ENCODE results near the gene SLC5A1. TPM values are rescaled to one million over a fixed set of nuclear protein-coding genes. Genes with fewer than 3 reads are reported as not detected.

The SLC5A1 gene
- polyA plus RNA-seq, 3 donors = not detected

- H3K4me2 ChIP-seq (replicated peaks; ENCODE audit: extremely low read depth, low read length, poor library complexity, severe bottlenecking) = no peak overlapping the region
- H3K4me1 ChIP-seq (ENCODE audit: control insufficient read depth in 1 of 2, insufficient read depth in 2 of 2, low read length in 2 of 2) = no peaks in the 10 kb centered on the region
- H3K4me3 ChIP-seq (replicated peaks in 1 of 3; ENCODE audit: low read depth in 2 of 3, low read length in 3 of 3) = no peak overlapping the region
- H3K9me3 ChIP-seq (replicated peaks in 1 of 2; ENCODE audit: control insufficient read depth in 1 of 2, insufficient read depth in 1 of 2, low read length in 2 of 2) = no peaks in the 10 kb centered on the region
- H3K27me3 ChIP-seq (ENCODE audit: control insufficient read depth in 2 of 2, insufficient read depth in 2 of 2, low read length in 2 of 2) = no peaks in the 10 kb centered on the region
- intact Hi-C loops (cut with micrococcal nuclease) = no loop called here
- no peaks in the 10 kb centered on the region for H4K20me1 ChIP-seq (ENCODE audit: insufficient read depth, low read length)
- H3K27ac ChIP-seq (ENCODE audit: low read depth in 1 of 2, low read length in 2 of 2) = no peak overlapping the region
- DNase-seq = no peak
- H3K79me2 ChIP-seq (ENCODE audit: insufficient read depth, low read length) = no peaks in the 10 kb centered on the region
- H3K36me3 ChIP-seq (replicated peaks in 1 of 2; ENCODE audit: control insufficient read depth in 1 of 2, insufficient read depth in 2 of 2, low read length in 2 of 2) = no peaks in the 10 kb centered on the region
- Mint-ChIP-seq H3K36me3 (no peaks in the 10 kb centered on the region), H3K27me3 (ENCODE audit: low read depth in 3 of 3) (peaks cover 8 to 10% (median 10%) of the 10 kb centered on the region in 3 donors), H3K4me3 (no peak overlapping the region), H3K4me1 (no peaks in the 10 kb centered on the region), H3K9me3 (peaks cover 0 to 1% (median 0%) of the 10 kb centered on the region in 7 donors), H3K27ac (no peak overlapping the region)
- no peak for TF ChIP-seq CTCF (IDR thresholded peaks at IDR 0.05)
- no peak overlapping the region for H2AFZ ChIP-seq (ENCODE audit: insufficient read depth, low read depth, low read length, poor library complexity, severe bottlenecking)
- H3K9ac ChIP-seq (ENCODE audit: insufficient read depth, low read length, poor library complexity, severe bottlenecking) = no peak overlapping the region
- 100% methylated on average over 1 of the region's 1 CpG for WGBS (ENCODE audit: insufficient coverage)
Observed at GRCh38 chr22:32000181-32000580, 42.9 kb upstream of the SLC5A1 start.

- H3K27me3 Mint-ChIP-seq (ENCODE audit: low read depth in 3 of 3) = peaks cover 9 to 12% (median 10%) of the 10 kb centered on the region in 3 donors
- Histone ChIP-seq H3K27me3 (ENCODE audit: control insufficient read depth in 2 of 2, insufficient read depth in 2 of 2, low read length in 2 of 2) (no peaks in the 10 kb centered on the region), H3K4me2 (replicated peaks; ENCODE audit: extremely low read depth, low read length, poor library complexity, severe bottlenecking) (no peak overlapping the region), H2AFZ (ENCODE audit: insufficient read depth, low read depth, low read length, poor library complexity, severe bottlenecking) (no peak overlapping the region), H3K9me3 (replicated peaks in 1 of 2; ENCODE audit: control insufficient read depth in 1 of 2, insufficient read depth in 1 of 2, low read length in 2 of 2) (no peaks in the 10 kb centered on the region), H3K4me1 (ENCODE audit: control insufficient read depth in 1 of 2, insufficient read depth in 2 of 2, low read length in 2 of 2) (no peaks in the 10 kb centered on the region), H4K20me1 (ENCODE audit: insufficient read depth, low read length) (no peaks in the 10 kb centered on the region), H3K27ac (ENCODE audit: low read depth in 1 of 2, low read length in 2 of 2) (no peak overlapping the region), H3K9ac (ENCODE audit: insufficient read depth, low read length, poor library complexity, severe bottlenecking) (no peak overlapping the region), H3K79me2 (ENCODE audit: insufficient read depth, low read length) (no peaks in the 10 kb centered on the region), H3K36me3 (replicated peaks in 1 of 2; ENCODE audit: control insufficient read depth in 1 of 2, insufficient read depth in 2 of 2, low read length in 2 of 2) (no peaks in the 10 kb centered on the region), H3K4me3 (replicated peaks in 1 of 3; ENCODE audit: low read depth in 2 of 3, low read length in 3 of 3) (no peak overlapping the region)
- no peak for TF ChIP-seq CTCF (IDR thresholded peaks at IDR 0.05)
- no peak overlapping the region for H3K27ac Mint-ChIP-seq
- no peaks in the 10 kb centered on the region for H3K4me1 Mint-ChIP-seq
- intact Hi-C loops (cut with micrococcal nuclease) = no loop called here
- WGBS (ENCODE audit: insufficient coverage) = 100% methylated on average over 1 of the region's 1 CpG
- H3K4me3 Mint-ChIP-seq = no peak overlapping the region
- no peak for DNase-seq
- no peaks in the 10 kb centered on the region for H3K36me3 Mint-ChIP-seq
- peaks cover 0 to 6% (median 2%) of the 10 kb centered on the region in 7 donors for H3K9me3 Mint-ChIP-seq
Observed at GRCh38 chr22:32005453-32005852, 37.6 kb upstream of the SLC5A1 start.

All from CD14-positive monocyte (primary cell).